Liver (tissue), 9 donors: Measurements from ENCODE around the gene SMARCD2. TPM values are rescaled to one million over a fixed set of nuclear protein-coding genes. Genes with fewer than 3 reads are reported as not detected.
"Not testable (repeated sequence)": the region's sequence is repeated elsewhere in the genome, so short reads cannot be mapped to it uniquely, and the experiment has no call there.

Source experiments
- DNase-seq: peaks from one replicate; pipeline ENCODE4 v3.0.0-alpha.2; 2017; ENCODE audit warnings: low spot score
- H3K27ac ChIP-seq, 2 donors: one replicate each; pipeline ENCODE4 v1.7.0; 2013; ENCODE audit warnings: inconsistent platforms in 2 of 2, low read length in 2 of 2, control low read depth in 1 of 2, low read depth in 1 of 2, mild to moderate bottlenecking in 1 of 2
- H3K27me3 ChIP-seq, 4 donors: one replicate each; pipeline versions ENCODE4 v1.6.1 to v1.7.0; 2013; ENCODE audit warnings: low read length in 3 of 4, inconsistent platforms in 1 of 4, mild to moderate bottlenecking in 1 of 4, moderate library complexity in 1 of 4; ENCODE audit not compliant: control insufficient read depth in 4 of 4, insufficient read depth in 4 of 4
- H3K36me3 ChIP-seq, 4 donors: one replicate each; pipeline versions ENCODE4 v1.6.1 to v1.7.0; 2013; ENCODE audit warnings: low read length in 3 of 4, mild to moderate bottlenecking in 3 of 4, low read depth in 1 of 4, moderate library complexity in 1 of 4; ENCODE audit not compliant: control insufficient read depth in 4 of 4, insufficient read depth in 3 of 4
- H3K4me1 ChIP-seq, 4 donors: one replicate each; pipeline versions ENCODE4 v1.6.1 to v1.7.0; 2013; ENCODE audit warnings: low read length in 3 of 4, mild to moderate bottlenecking in 3 of 4, moderate library complexity in 1 of 4; ENCODE audit not compliant: control insufficient read depth in 4 of 4, insufficient read depth in 4 of 4
- H3K4me3 ChIP-seq, 3 donors: one replicate each; pipeline versions ENCODE4 v1.6.1 to v1.7.0; 2013; ENCODE audit warnings: low read length in 3 of 3, control low read depth in 1 of 3, low read depth in 1 of 3, mild to moderate bottlenecking in 1 of 3
- H3K9ac ChIP-seq, 2 donors: one replicate each; pipeline ENCODE4 v1.7.0; 2013; ENCODE audit warnings: low read length in 2 of 2, mild to moderate bottlenecking in 2 of 2, moderate library complexity in 2 of 2, control low read depth in 1 of 2, low read depth in 1 of 2
- H3K9me3 ChIP-seq, 4 donors: one replicate each; pipeline versions ENCODE4 v1.6.1 to v1.7.0; 2013; ENCODE audit warnings: low read length in 3 of 4; ENCODE audit not compliant: control insufficient read depth in 4 of 4
- EGR1 ChIP-seq, 2 donors: IDR thresholded peaks; 2 replicates each; pipeline ENCODE4 v1.6.1; 2016 to 2018; ENCODE audit warnings: antibody characterized with exemption in 2 of 2, low read depth in 2 of 2
- FOXA1 ChIP-seq: IDR thresholded peaks from 2 replicates; pipeline ENCODE4 v1.6.1; 2016; ENCODE audit warnings: antibody characterized with exemption
- FOXA2 ChIP-seq: IDR thresholded peaks from 2 replicates; pipeline ENCODE4 v1.6.1; 2016; ENCODE audit warnings: antibody characterized with exemption
- GABPA ChIP-seq, 2 donors: IDR thresholded peaks in 1 of 2; conservative IDR thresholded peaks in 1 of 2; 2 replicates each; pipeline ENCODE4 v1.6.1; 2016; ENCODE audit warnings: antibody characterized with exemption in 2 of 2, mild to moderate bottlenecking in 1 of 2, moderate library complexity in 1 of 2
- HNF4A ChIP-seq, 2 donors: conservative IDR thresholded peaks; 2 replicates each; pipeline ENCODE4 v1.6.1; 2016; ENCODE audit warnings: antibody characterized with exemption in 2 of 2, mild to moderate bottlenecking in 2 of 2
- HNF4G ChIP-seq: IDR thresholded peaks from 2 replicates; pipeline ENCODE4 v1.6.1; 2016; ENCODE audit warnings: antibody characterized with exemption
- JUND ChIP-seq, 2 donors: IDR thresholded peaks; 2 replicates each; pipeline ENCODE4 v1.6.1; 2016; ENCODE audit warnings: antibody characterized with exemption in 2 of 2
- NR2F2 ChIP-seq: IDR thresholded peaks from 2 replicates; pipeline ENCODE4 v1.6.1; 2016; ENCODE audit warnings: antibody characterized with exemption
- RAD21 ChIP-seq, 2 donors: IDR thresholded peaks; 2 replicates each; pipeline ENCODE4 v1.6.1; 2016; ENCODE audit warnings: antibody characterized with exemption in 2 of 2, mild to moderate bottlenecking in 2 of 2
- RXRA ChIP-seq, 2 donors: IDR thresholded peaks; 2 replicates each; pipeline ENCODE4 v1.6.1; 2017 to 2018; ENCODE audit warnings: antibody characterized with exemption in 2 of 2, mild to moderate bottlenecking in 1 of 2
- TAF1 ChIP-seq: conservative IDR thresholded peaks from 2 replicates; pipeline ENCODE4 v1.6.1; 2016; ENCODE audit warnings: antibody characterized with exemption, mild to moderate bottlenecking
- YY1 ChIP-seq: IDR thresholded peaks from 2 replicates; pipeline ENCODE4 v1.6.1; 2016; ENCODE audit warnings: antibody characterized with exemption, mild to moderate bottlenecking
- WGBS: extraction: QIAGEN DNeasy Blood & Tissue Kit; methylation state at CpG from one replicate; pipeline ENCODE4 v1.1.7; 2013; 5-methylcytosine and 5-hydroxymethylcytosine counted together
- polyA plus RNA-seq, 2 donors: library from polyadenylated mRNA; stranded (reverse) in 1 of 2; unstranded in 1 of 2; fragments of 200-250 nt in 1 of 2; fragments of >200 nt in 1 of 2; fragmentation: Nextera tagmentation in 1 of 2; extraction: Ambion mirVana in 1 of 2; gene quantifications; one replicate each; pipeline versions ENCODE4 v1.2.1 to v1.2.3, GENCODE V29; 2013 to 2015
- total RNA-seq, 2 donors: library from RNA; depleted of rRNA; stranded (reverse); fragments of >200 nt; gene quantifications; one replicate each; pipeline ENCODE4 v1.2.3, GENCODE V29; 2014
- TF ChIP-seq, protein P1 (sequence below): IDR thresholded peaks from 2 replicates; pipeline ENCODE4 v1.6.1; 2016; ENCODE audit warnings: antibody characterized with exemption
- TF ChIP-seq, protein P2 (sequence below): IDR thresholded peaks from 2 replicates; pipeline ENCODE4 v1.6.1; 2016; ENCODE audit warnings: antibody characterized with exemption, mild to moderate bottlenecking
- TF ChIP-seq, protein P3 (sequence below): IDR thresholded peaks from 2 replicates; pipeline ENCODE4 v1.6.1; 2016; ENCODE audit warnings: antibody characterized with exemption
- TF ChIP-seq, protein P4 (sequence below): fragments of 150-350 bp; IDR thresholded peaks from 2 replicates; pipeline ENCODE4 v1.5.1; 2017; ENCODE audit warnings: improper control_type of control experiment, low read depth, low read length; ENCODE audit not compliant: missing input control
- donor health status: healthy.
- donor health status: healthy.
- donor health status: healthy.
- donor health status: healthy.
- donor health status: healthy.

The SMARCD2 gene
- total and polyA plus RNA-seq, 4 donors, result 14.5 to 67.9 (median 39.4) TPM

DNA sequence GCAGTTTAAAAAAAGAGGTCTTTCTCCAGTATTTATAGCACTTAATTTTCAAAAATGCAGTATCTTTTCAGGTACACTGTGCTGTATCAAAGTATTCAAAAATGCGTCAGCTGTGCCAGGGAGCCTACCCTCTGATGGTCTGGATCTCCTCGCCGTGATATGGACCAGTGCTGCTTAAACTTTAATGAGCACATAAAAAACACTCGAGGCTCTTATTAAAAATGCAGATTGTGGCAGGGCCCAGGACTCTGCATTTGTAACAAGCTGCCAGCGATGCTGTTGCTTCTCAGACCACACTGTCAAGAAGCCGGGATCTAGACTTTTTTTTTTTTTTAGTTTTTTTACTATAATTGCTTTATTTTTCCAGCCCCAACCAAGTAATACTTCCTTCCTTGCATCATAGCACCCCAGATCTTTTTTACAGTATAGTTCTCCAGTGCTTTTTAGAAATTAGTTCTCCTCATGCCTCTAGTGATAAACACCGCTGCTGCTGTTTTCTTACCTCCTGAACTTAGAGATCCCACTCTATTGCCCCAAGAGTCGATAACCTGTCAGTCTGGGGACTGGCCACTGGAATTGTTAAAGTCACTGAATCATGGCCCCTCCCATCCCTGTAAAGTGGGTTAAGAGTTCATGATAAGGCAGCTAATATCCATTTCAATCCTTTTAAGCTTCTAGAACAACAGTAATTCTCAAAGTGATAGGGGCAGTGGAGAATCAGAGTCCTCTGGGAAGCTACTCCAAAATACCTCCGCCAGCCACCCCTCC lies 1.6 kb upstream of the SMARCD2 start (continued):
- TF ChIP-seq, protein P1, sequence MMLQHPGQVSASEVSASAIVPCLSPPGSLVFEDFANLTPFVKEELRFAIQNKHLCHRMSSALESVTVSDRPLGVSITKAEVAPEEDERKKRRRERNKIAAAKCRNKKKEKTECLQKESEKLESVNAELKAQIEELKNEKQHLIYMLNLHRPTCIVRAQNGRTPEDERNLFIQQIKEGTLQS, result no peak
- no peak for TF ChIP-seq NR2F2
- no peak for TF ChIP-seq TAF1

DNA sequence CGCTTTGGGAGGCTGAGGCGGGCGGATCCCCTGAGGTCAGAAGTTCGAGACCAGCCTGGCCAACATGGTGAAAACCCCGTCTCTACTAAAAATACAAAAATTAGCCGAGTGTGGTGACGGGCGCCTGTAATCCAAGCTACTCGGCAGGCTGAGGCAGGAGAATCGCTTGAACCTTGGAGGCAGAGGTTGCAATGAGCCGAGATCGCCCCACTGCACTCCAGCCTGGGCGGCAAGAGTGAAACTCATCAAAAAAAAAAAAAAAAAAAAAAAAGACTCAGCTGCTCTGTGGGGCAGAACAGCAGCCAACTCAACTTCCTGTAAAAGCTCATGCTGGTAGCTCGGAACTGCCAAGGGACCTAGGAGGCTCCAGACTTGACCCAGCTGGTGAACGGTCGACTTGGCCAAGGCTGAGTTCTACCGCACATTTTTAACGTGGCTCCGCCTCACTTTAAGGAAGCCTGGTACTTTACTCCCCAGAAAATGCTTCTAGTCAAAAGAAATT lies 953 bp upstream of the SMARCD2 start:
- TF ChIP-seq NR2F2, result peak; percentile 75
- not testable (repeated sequence) for H3K36me3 ChIP-seq, H3K27me3 ChIP-seq, DNase-seq, H3K9me3 ChIP-seq
- peaks cover 18 to 36% (median 33%) of the 10 kb centered on the region in 4 donors for H3K4me1 ChIP-seq
- peak overlapping the region; percentile 84 to 86 for H3K27ac ChIP-seq
- peak overlapping the region; percentile 57 to 80 (median 74) for H3K4me3 ChIP-seq
- WGBS, result 8% methylated on average over 19 of the region's 19 CpGs
- H3K9ac ChIP-seq, result peak overlapping the region; percentile 56 to 77

DNA sequence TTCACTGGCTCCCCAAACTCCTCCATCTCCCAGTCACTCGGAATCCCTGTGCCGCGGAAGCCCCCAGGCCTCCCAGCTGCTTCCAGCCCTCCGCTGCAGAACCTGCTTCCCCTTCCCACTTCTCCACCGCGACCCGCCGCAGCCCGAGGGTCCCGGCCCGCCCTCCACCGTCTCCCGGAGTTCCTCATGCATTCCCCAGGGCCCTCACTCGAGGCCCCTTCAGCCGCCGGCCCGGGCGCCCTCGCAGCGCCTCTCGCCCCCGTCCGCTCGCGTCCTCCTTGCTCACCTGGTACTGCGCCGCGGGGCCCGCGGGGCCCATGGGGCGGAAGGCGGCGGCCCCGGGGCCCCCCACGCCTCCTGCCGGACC lies 329 bp downstream of the SMARCD2 start:
- Histone ChIP-seq H3K4me1 (peaks cover 26 to 48% (median 45%) of the 10 kb centered on the region in 4 donors), H3K36me3 (peaks cover 0 to 1% (median 0%) of the 10 kb centered on the region in 4 donors), H3K27me3 (no peaks in the 10 kb centered on the region), H3K27ac (peak overlapping the region; percentile 56 to 81), H3K9me3 (no peaks in the 10 kb centered on the region), H3K4me3 (peak overlapping the region; percentile 61 to 74 (median 67)), H3K9ac (peak overlapping the region; percentile 24 to 85)
- no peak for DNase-seq
- WGBS, result under 1% methylated on average over 36 of the region's 36 CpGs
- TF ChIP-seq GABPA (IDR thresholded peaks at IDR 0.05 in 1 of 2, conservative IDR thresholded peaks at IDR 0.05 in 1 of 2) (no peak), FOXA2 (no peak), TAF1 (no peak), NR2F2 (no peak)

DNA sequence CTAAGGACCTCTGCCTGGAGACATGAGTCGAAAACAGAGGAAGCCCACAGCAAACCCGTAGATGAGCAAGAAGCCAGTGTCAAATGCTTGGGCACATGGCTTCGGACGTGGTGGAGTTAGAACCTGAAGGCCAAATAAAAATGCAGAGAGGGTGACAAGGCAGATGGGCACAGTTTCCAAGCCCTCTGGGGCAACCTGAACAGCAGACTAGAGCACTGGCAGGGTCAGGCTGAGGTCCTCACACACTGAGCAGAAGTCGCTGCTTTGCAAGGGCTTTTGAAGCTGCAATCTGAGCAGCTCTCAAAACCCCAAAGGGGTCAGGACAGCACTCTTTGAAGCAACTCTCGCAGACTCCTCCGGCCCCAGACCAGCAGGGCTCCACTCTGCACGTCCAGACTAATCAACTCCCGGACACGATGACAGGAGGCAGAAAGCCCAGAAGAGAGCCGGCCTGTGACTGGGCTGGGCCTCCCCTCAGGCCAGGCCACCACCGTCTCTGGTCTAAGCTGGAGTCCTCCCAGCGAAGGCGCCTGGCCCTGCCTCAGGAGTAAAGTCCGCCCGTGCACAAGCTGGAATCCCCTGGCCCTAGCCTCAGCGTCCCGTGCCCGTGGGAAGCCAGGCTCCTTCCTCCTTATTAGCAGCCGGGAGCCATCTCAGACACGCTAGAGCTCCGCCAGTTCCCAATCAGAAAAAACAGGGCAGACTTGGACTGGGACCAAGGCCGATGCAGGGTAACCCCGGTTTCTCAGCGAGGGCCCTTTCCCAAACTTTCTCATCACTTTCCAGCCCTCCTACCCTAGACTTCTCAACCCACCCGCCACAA lies 924 bp downstream of the SMARCD2 start:
- H3K27ac ChIP-seq, result peak overlapping the region; percentile 56 to 81
- H3K9ac ChIP-seq, result peak overlapping the region; percentile 24 to 85
- H3K9me3 ChIP-seq, result no peaks in the 10 kb centered on the region
- H3K4me3 ChIP-seq, result peak overlapping the region; percentile 61 to 74 (median 67)
- 4% methylated on average over 26 of the region's 26 CpGs for WGBS
- peak; percentile 51 for DNase-seq
- peaks cover 0 to 6% (median 5%) of the 10 kb centered on the region in 4 donors for H3K36me3 ChIP-seq
- H3K27me3 ChIP-seq, result no peaks in the 10 kb centered on the region
- H3K4me1 ChIP-seq, result peaks cover 26 to 48% (median 45%) of the 10 kb centered on the region in 4 donors
- no peak for TF ChIP-seq FOXA1
- TF ChIP-seq, protein P2, sequence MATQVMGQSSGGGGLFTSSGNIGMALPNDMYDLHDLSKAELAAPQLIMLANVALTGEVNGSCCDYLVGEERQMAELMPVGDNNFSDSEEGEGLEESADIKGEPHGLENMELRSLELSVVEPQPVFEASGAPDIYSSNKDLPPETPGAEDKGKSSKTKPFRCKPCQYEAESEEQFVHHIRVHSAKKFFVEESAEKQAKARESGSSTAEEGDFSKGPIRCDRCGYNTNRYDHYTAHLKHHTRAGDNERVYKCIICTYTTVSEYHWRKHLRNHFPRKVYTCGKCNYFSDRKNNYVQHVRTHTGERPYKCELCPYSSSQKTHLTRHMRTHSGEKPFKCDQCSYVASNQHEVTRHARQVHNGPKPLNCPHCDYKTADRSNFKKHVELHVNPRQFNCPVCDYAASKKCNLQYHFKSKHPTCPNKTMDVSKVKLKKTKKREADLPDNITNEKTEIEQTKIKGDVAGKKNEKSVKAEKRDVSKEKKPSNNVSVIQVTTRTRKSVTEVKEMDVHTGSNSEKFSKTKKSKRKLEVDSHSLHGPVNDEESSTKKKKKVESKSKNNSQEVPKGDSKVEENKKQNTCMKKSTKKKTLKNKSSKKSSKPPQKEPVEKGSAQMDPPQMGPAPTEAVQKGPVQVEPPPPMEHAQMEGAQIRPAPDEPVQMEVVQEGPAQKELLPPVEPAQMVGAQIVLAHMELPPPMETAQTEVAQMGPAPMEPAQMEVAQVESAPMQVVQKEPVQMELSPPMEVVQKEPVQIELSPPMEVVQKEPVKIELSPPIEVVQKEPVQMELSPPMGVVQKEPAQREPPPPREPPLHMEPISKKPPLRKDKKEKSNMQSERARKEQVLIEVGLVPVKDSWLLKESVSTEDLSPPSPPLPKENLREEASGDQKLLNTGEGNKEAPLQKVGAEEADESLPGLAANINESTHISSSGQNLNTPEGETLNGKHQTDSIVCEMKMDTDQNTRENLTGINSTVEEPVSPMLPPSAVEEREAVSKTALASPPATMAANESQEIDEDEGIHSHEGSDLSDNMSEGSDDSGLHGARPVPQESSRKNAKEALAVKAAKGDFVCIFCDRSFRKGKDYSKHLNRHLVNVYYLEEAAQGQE, result no peak
- TF ChIP-seq TAF1, result no peak
- TF ChIP-seq RXRA (IDR thresholded peaks at IDR 0.05), result peak in 1 of 2 donors; percentile 26
- TF ChIP-seq JUND (IDR thresholded peaks at IDR 0.05), result no peak
- TF ChIP-seq HNF4G, result no peak
- TF ChIP-seq GABPA (IDR thresholded peaks at IDR 0.05 in 1 of 2, conservative IDR thresholded peaks at IDR 0.05 in 1 of 2), result no peak
- no peak for TF ChIP-seq RAD21 (IDR thresholded peaks at IDR 0.05)
- TF ChIP-seq, protein P3, sequence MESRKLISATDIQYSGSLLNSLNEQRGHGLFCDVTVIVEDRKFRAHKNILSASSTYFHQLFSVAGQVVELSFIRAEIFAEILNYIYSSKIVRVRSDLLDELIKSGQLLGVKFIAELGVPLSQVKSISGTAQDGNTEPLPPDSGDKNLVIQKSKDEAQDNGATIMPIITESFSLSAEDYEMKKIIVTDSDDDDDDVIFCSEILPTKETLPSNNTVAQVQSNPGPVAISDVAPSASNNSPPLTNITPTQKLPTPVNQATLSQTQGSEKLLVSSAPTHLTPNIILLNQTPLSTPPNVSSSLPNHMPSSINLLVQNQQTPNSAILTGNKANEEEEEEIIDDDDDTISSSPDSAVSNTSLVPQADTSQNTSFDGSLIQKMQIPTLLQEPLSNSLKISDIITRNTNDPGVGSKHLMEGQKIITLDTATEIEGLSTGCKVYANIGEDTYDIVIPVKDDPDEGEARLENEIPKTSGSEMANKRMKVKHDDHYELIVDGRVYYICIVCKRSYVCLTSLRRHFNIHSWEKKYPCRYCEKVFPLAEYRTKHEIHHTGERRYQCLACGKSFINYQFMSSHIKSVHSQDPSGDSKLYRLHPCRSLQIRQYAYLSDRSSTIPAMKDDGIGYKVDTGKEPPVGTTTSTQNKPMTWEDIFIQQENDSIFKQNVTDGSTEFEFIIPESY, result no peak
- no peak for TF ChIP-seq NR2F2
- TF ChIP-seq YY1, result peak; percentile 53
- no peak for TF ChIP-seq EGR1 (IDR thresholded peaks at IDR 0.05; ENCODE audit: low read depth in 2 of 2)
- TF ChIP-seq, protein P4, sequence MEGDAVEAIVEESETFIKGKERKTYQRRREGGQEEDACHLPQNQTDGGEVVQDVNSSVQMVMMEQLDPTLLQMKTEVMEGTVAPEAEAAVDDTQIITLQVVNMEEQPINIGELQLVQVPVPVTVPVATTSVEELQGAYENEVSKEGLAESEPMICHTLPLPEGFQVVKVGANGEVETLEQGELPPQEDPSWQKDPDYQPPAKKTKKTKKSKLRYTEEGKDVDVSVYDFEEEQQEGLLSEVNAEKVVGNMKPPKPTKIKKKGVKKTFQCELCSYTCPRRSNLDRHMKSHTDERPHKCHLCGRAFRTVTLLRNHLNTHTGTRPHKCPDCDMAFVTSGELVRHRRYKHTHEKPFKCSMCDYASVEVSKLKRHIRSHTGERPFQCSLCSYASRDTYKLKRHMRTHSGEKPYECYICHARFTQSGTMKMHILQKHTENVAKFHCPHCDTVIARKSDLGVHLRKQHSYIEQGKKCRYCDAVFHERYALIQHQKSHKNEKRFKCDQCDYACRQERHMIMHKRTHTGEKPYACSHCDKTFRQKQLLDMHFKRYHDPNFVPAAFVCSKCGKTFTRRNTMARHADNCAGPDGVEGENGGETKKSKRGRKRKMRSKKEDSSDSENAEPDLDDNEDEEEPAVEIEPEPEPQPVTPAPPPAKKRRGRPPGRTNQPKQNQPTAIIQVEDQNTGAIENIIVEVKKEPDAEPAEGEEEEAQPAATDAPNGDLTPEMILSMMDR, result no peak
- peak; percentile 53 to 59 for TF ChIP-seq HNF4A (conservative IDR thresholded peaks at IDR 0.05)
